HepG2 (cell line): ENCODE data around the gene ATRIP. TPM values are rescaled to one million over a fixed set of nuclear protein-coding genes. Genes with fewer than 3 reads are reported as not detected.

Experiments
- DNMT3B ChIP-seq: conservative IDR thresholded peaks from 2 replicates; pipeline ENCODE4 v1.6.1; 2016; ENCODE audit warnings: missing biosample characterization, control low read depth
- FOXJ3 ChIP-seq: sonication (generic); formaldehyde crosslinking; IDR thresholded peaks from 2 replicates; pipeline ENCODE4 v1.4.0; 2020; ENCODE audit warnings: missing genetic modification reagents, mild to moderate bottlenecking, borderline replicate concordance
- FOXM1 ChIP-seq: sonication (generic); formaldehyde crosslinking; IDR thresholded peaks from 2 replicates; pipeline ENCODE4 v1.5.0; 2020; ENCODE audit warnings: missing genetic modification reagents
- NCOA1 ChIP-seq: sonication (generic); formaldehyde crosslinking; IDR thresholded peaks from 2 replicates; pipeline ENCODE4 v1.9.0; 2021; ENCODE audit warnings: missing genetic modification reagents
- PAF1 ChIP-seq: IDR thresholded peaks from 2 replicates; pipeline ENCODE4 v1.6.1; 2016; ENCODE audit warnings: missing genetic modification reagents, missing compliant biosample characterization
- SNAI1 ChIP-seq: sonication (generic); formaldehyde crosslinking; IDR thresholded peaks from 2 replicates; pipeline ENCODE4 v1.5.0; 2020; ENCODE audit warnings: mild to moderate bottlenecking, missing genetic modification reagents, borderline replicate concordance
- TBX3 ChIP-seq: fragments of 450-650 bp; IDR thresholded peaks from 2 replicates; pipeline ENCODE4 v1.6.1; 2017; ENCODE audit warnings: antibody characterized with exemption, mild to moderate bottlenecking, inconsistent platforms, borderline replicate concordance
- TOPORS ChIP-seq: sonication (generic); formaldehyde crosslinking; IDR thresholded peaks from 2 replicates; pipeline ENCODE4 v1.8.0; 2023; ENCODE audit warnings: mild to moderate bottlenecking, missing genetic modification reagents
- TRIM24 ChIP-seq: sonication (generic); formaldehyde crosslinking; IDR thresholded peaks from 2 replicates; pipeline ENCODE4 v1.8.0; 2022; ENCODE audit warnings: mild to moderate bottlenecking, missing genetic modification reagents
- ZFP1 ChIP-seq: IDR thresholded peaks from 2 replicates; pipeline ENCODE4 v1.6.1; 2016
- ZNF282 ChIP-seq: fragments of 450-650 bp; IDR thresholded peaks from 2 replicates; pipeline ENCODE4 v1.6.1; 2018; ENCODE audit not compliant: partially characterized antibody
- ZNF766 ChIP-seq: sonication (generic); formaldehyde crosslinking; IDR thresholded peaks from 2 replicates; pipeline ENCODE4 v1.5.0; 2020; ENCODE audit warnings: missing genetic modification reagents, borderline replicate concordance
- polyA plus RNA-seq, 8 experiments: library from polyadenylated mRNA; depleted of rRNA in 3 of 8; stranded (reverse) in 7 of 8; unstranded in 1 of 8; fragments of >200 nt; fragmentation: Illumina TruSeq in 4 of 8; extraction: Trizol in 4 of 8; gene quantifications; 2 replicates each; pipeline versions ENCODE4 v1.2.1 to v1.2.3, GENCODE V29; 2011 to 2016; ENCODE audit warnings: low read depth in 4 of 8, missing spikeins in 1 of 8, mixed read lengths in 1 of 8; ENCODE audit not compliant: insufficient read depth in 1 of 8
- total RNA-seq, 5 experiments: library from RNA; depleted of rRNA; stranded (reverse); fragments of >200 nt; fragmentation: Illumina TruSeq; extraction: Trizol; gene quantifications; 2 replicates each; pipeline ENCODE4 v1.2.3, GENCODE V29; 2016; ENCODE audit warnings: low read depth in 1 of 5
- TF ChIP-seq, protein P1 (sequence below): sonication (generic); formaldehyde crosslinking; IDR thresholded peaks from 2 replicates; pipeline ENCODE4 v1.4.0; 2020; ENCODE audit warnings: mild to moderate bottlenecking, missing genetic modification reagents
- TF ChIP-seq, protein P2 (sequence below): sonication (generic); formaldehyde crosslinking; IDR thresholded peaks from 2 replicates; pipeline ENCODE4 v1.4.0; 2020; ENCODE audit warnings: missing genetic modification reagents, mild to moderate bottlenecking, borderline replicate concordance
- TF ChIP-seq, protein P3 (sequence below): sonication (generic); formaldehyde crosslinking; conservative IDR thresholded peaks from 2 replicates; pipeline ENCODE4 v1.5.0; 2020; ENCODE audit warnings: missing genetic modification reagents
- TF ChIP-seq, protein P4 (sequence below): sonication (generic); formaldehyde crosslinking; IDR thresholded peaks from 2 replicates; pipeline ENCODE4 v1.4.0; 2020; ENCODE audit warnings: missing genetic modification reagents
- TF ChIP-seq, protein P5 (sequence below): sonication (generic); formaldehyde crosslinking; IDR thresholded peaks from 2 replicates; pipeline ENCODE4 v1.4.0; 2020; ENCODE audit warnings: missing genetic modification reagents, borderline replicate concordance

Gene ATRIP
- total and polyA plus RNA-seq, 2 of the 13 experiments (the other 11 are each of a cell fraction or from before 2014, with no cell fraction given): 5.1 to 12.5 TPM

DNA sequence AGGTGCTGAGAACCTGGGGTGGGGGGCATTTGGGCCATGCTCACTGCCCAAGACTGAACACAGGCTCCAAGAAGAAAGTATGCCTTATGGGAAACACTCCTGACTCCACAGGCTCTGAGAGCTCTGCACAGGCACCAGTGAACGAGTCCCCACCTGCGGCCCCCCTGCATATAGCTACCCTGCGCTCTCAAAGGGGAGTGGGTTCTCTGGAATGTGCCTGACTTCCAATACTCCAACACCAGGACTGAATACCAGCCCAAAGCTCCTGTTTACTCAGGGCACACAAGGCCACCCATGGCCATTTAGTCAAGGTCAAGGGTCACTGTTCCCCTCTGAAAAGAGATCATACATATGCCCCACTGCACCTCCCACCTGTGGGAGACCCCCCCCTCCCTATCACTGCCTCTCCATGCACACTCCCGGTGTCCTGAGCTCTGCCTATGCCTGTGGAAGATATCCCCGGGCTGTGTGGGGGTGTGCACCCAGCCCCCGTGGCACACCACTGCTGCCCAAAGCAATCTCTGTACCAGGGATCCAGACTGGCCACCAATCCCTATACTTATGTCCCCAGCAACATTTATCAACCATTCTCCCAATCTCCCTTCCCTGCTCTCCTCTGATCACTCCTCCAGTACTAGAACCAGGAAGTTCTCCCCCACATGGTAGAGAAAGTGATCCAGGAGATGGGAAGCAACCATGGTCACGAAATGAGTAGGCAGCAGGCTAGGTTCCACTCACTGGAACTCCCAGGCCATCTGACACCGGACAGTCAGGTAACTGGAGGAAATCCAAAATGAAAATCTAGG, 15.1 kb upstream of the ATRIP start (continued):
- TF ChIP-seq, protein P1, sequence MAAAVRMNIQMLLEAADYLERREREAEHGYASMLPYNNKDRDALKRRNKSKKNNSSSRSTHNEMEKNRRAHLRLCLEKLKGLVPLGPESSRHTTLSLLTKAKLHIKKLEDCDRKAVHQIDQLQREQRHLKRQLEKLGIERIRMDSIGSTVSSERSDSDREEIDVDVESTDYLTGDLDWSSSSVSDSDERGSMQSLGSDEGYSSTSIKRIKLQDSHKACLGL (CRISPR knock-in tag): no peak
- TF ChIP-seq, protein P2, sequence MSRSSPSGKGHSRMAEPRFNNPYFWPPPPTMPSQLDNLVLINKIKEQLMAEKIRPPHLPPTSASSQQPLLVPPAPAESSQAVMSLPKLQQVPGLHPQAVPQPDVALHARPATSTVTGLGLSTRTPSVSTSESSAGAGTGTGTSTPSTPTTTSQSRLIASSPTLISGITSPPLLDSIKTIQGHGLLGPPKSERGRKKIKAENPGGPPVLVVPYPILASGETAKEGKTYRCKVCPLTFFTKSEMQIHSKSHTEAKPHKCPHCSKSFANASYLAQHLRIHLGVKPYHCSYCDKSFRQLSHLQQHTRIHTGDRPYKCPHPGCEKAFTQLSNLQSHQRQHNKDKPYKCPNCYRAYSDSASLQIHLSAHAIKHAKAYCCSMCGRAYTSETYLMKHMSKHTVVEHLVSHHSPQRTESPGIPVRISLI (CRISPR knock-in tag): no peak; the same call in 1 of the 2 replicates
- TF ChIP-seq, protein P3, sequence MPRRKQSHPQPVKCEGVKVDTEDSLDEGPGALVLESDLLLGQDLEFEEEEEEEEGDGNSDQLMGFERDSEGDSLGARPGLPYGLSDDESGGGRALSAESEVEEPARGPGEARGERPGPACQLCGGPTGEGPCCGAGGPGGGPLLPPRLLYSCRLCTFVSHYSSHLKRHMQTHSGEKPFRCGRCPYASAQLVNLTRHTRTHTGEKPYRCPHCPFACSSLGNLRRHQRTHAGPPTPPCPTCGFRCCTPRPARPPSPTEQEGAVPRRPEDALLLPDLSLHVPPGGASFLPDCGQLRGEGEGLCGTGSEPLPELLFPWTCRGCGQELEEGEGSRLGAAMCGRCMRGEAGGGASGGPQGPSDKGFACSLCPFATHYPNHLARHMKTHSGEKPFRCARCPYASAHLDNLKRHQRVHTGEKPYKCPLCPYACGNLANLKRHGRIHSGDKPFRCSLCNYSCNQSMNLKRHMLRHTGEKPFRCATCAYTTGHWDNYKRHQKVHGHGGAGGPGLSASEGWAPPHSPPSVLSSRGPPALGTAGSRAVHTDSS (CRISPR knock-in tag): no peak
- TF ChIP-seq DNMT3B (no peak), PAF1 (CRISPR knock-in tag) (no peak), ZNF282 (no peak), TBX3 (peak; percentile 22; the same call in 1 of the 2 replicates), SNAI1 (CRISPR knock-in tag) (no peak), ZFP1 (CRISPR knock-in tag) (peak; percentile 53; the same call in 1 of the 2 replicates), TRIM24 (CRISPR knock-in tag) (no peak), NCOA1 (CRISPR knock-in tag) (no peak), FOXM1 (CRISPR knock-in tag) (no peak), ZNF766 (CRISPR knock-in tag) (no peak), FOXJ3 (CRISPR knock-in tag) (peak; percentile 63; the same call in 1 of the 2 replicates), TOPORS (CRISPR knock-in tag) (0 out of 2 replicates have a peak, but pooled peaks have one; percentile 14)
- TF ChIP-seq, protein P4, sequence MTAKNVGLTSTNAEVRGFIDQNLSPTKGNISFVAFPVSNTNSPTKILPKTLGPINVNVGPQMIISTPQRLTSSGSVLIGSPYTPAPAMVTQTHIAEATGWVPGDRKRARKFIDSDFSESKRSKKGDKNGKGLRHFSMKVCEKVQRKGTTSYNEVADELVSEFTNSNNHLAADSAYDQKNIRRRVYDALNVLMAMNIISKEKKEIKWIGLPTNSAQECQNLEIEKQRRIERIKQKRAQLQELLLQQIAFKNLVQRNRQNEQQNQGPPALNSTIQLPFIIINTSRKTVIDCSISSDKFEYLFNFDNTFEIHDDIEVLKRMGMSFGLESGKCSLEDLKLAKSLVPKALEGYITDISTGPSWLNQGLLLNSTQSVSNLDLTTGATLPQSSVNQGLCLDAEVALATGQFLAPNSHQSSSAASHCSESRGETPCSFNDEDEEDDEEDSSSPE (CRISPR knock-in tag): 0 out of 2 replicates have a peak, but pooled peaks have one; percentile 17
- TF ChIP-seq, protein P5, sequence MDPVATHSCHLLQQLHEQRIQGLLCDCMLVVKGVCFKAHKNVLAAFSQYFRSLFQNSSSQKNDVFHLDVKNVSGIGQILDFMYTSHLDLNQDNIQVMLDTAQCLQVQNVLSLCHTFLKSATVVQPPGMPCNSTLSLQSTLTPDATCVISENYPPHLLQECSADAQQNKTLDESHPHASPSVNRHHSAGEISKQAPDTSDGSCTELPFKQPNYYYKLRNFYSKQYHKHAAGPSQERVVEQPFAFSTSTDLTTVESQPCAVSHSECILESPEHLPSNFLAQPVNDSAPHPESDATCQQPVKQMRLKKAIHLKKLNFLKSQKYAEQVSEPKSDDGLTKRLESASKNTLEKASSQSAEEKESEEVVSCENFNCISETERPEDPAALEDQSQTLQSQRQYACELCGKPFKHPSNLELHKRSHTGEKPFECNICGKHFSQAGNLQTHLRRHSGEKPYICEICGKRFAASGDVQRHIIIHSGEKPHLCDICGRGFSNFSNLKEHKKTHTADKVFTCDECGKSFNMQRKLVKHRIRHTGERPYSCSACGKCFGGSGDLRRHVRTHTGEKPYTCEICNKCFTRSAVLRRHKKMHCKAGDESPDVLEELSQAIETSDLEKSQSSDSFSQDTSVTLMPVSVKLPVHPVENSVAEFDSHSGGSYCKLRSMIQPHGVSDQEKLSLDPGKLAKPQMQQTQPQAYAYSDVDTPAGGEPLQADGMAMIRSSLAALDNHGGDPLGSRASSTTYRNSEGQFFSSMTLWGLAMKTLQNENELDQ (CRISPR knock-in tag): no peak
